OCI-LY1 (cell line): ENCODE measurements around the gene PTGER3.
A peak's percentile ranks its signal among the peaks of the same experiment; 100 is the strongest.

Source experiments
- H2AFZ ChIP-seq: fragments of 200-600 bp; sonication (generic), shearing (Covaris generic); 2 replicates; pipeline ENCODE4 v1.6.0; 2014; ENCODE audit warnings: antibody characterized with exemption, mild to moderate bottlenecking, low read length
- H3F3A ChIP-seq: fragments of 200-600 bp; sonication (generic), shearing (Covaris generic); 2 replicates; pipeline ENCODE4 v1.6.0; 2014; ENCODE audit warnings: mild to moderate bottlenecking, antibody characterized with exemption, low read length, moderate library complexity; ENCODE audit not compliant: insufficient read depth
- H3K27ac ChIP-seq: fragments of 200-600 bp; sonication (generic); 2 replicates; pipeline ENCODE4 v1.5.1; 2014; ENCODE audit warnings: low read length, mixed run types, mild to moderate bottlenecking, low read depth; ENCODE audit not compliant: poor library complexity, severe bottlenecking
- H3K27me3 ChIP-seq: fragments of 200-600 bp; sonication (generic); 2 replicates; pipeline ENCODE4 v1.6.0; 2014; ENCODE audit warnings: antibody characterized with exemption, mild to moderate bottlenecking, low read length, moderate library complexity; ENCODE audit not compliant: insufficient read depth
- H3K36me3 ChIP-seq: fragments of 200-600 bp; sonication (generic); 2 replicates; pipeline ENCODE4 v1.6.1; 2014; ENCODE audit warnings: mild to moderate bottlenecking, antibody characterized with exemption, low read length, moderate library complexity, mixed read lengths; ENCODE audit not compliant: insufficient read depth
- H3K4me1 ChIP-seq: fragments of 200-600 bp; sonication (generic); 2 replicates; pipeline ENCODE4 v1.5.1; 2014; ENCODE audit warnings: mild to moderate bottlenecking, low read length, moderate library complexity; ENCODE audit not compliant: insufficient read depth, severe bottlenecking
- H3K4me2 ChIP-seq: fragments of 200-600 bp; sonication (generic), shearing (Covaris generic); 2 replicates; pipeline ENCODE4 v1.6.1; 2014; ENCODE audit warnings: low read length
- H3K4me3 ChIP-seq: fragments of 200-600 bp; sonication (generic); 2 replicates; pipeline ENCODE4 v1.5.1; 2014; ENCODE audit warnings: low read length, low read depth, mild to moderate bottlenecking, mixed read lengths; ENCODE audit not compliant: poor library complexity, severe bottlenecking
- H3K79me2 ChIP-seq: fragments of 200-600 bp; shearing (Covaris generic); 2 replicates; pipeline ENCODE4 v1.6.1; 2016; ENCODE audit warnings: mixed run types, low read length, mixed read lengths; ENCODE audit not compliant: insufficient read depth
- H3K9ac ChIP-seq: fragments of 200-600 bp; sonication (generic), shearing (Covaris generic); 2 replicates; pipeline ENCODE4 v1.6.1; 2014; ENCODE audit warnings: mild to moderate bottlenecking, low read length, mixed read lengths
- H3K9me2 ChIP-seq: fragments of 200-600 bp; sonication (generic), shearing (Covaris generic); 2 replicates; pipeline ENCODE4 v1.6.1; 2014; ENCODE audit warnings: low read depth, mild to moderate bottlenecking, low read length, mixed read lengths
- H3K9me3 ChIP-seq: fragments of 200-600 bp; shearing (Covaris generic); 2 replicates; pipeline ENCODE4 v1.6.1; 2014; ENCODE audit warnings: low read length, mixed read lengths
- H4K20me1 ChIP-seq: fragments of 200-600 bp; sonication (generic), shearing (Covaris generic); 2 replicates; pipeline ENCODE4 v1.6.0; 2016; ENCODE audit warnings: mild to moderate bottlenecking, low read length; ENCODE audit not compliant: insufficient read depth
- EZH2 ChIP-seq: fragments of 200-600 bp; sonication (generic), shearing (Covaris generic); IDR thresholded peaks from 2 replicates; pipeline ENCODE4 v1.8.0; 2017; ENCODE audit warnings: borderline replicate concordance, mixed run types, mild to moderate bottlenecking, antibody characterized with exemption, low read length, moderate library complexity, mixed read lengths
- TF ChIP-seq, protein P1 (sequence below): fragments of 200-600 bp; sonication (generic), shearing (Covaris generic); IDR thresholded peaks from 2 replicates; pipeline ENCODE4 v1.5.1; 2017; ENCODE audit warnings: mild to moderate bottlenecking, antibody characterized with exemption, low read length, moderate library complexity, mixed read lengths

Gene PTGER3

DNA sequence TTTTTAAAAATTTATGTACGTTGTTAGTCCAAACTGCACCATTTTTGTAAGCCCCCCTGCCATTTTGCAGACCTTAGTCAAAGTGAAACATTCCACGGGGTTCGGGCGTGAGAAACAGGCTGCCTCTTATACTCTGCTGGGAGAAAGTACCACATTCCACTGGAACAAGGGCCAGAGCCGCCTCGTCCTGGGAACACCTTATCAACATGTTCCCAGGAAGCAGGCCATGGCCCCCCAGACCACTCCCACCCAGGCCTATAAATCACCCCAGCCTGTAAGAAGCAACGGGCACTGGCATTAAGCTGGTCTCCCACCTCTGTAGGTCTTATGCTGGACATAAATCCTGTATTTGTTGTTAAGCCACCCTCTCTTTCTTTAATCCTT is 34.1 kb upstream of the PTGER3 start:
- Histone ChIP-seq H3K4me1 (peaks cover 23% of the 10 kb centered on the region), H3K79me2 (peaks cover 34% of the 10 kb centered on the region), H2AFZ (peak overlapping the region; percentile 76; the same call in 1 of the 2 replicates), H3K9me3 (no peaks in the 10 kb centered on the region), H3K9ac (peak overlapping the region; percentile 36; the same call in 1 of the 2 replicates), H3K27ac (no peak overlapping the region), H3K9me2 (no peaks in the 10 kb centered on the region), H3K36me3 (peaks cover 25% of the 10 kb centered on the region), H4K20me1 (0 out of 2 replicates have a peak, but pooled peaks cover 6% of the 10 kb centered on the region), H3K4me2 (peak overlapping the region; percentile 90), H3F3A (no peaks in the 10 kb centered on the region), H3K27me3 (no peaks in the 10 kb centered on the region), H3K4me3 (peak overlapping the region; percentile 98)
- no peak for TF ChIP-seq EZH2
- TF ChIP-seq, protein P1, sequence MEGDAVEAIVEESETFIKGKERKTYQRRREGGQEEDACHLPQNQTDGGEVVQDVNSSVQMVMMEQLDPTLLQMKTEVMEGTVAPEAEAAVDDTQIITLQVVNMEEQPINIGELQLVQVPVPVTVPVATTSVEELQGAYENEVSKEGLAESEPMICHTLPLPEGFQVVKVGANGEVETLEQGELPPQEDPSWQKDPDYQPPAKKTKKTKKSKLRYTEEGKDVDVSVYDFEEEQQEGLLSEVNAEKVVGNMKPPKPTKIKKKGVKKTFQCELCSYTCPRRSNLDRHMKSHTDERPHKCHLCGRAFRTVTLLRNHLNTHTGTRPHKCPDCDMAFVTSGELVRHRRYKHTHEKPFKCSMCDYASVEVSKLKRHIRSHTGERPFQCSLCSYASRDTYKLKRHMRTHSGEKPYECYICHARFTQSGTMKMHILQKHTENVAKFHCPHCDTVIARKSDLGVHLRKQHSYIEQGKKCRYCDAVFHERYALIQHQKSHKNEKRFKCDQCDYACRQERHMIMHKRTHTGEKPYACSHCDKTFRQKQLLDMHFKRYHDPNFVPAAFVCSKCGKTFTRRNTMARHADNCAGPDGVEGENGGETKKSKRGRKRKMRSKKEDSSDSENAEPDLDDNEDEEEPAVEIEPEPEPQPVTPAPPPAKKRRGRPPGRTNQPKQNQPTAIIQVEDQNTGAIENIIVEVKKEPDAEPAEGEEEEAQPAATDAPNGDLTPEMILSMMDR = no peak

DNA sequence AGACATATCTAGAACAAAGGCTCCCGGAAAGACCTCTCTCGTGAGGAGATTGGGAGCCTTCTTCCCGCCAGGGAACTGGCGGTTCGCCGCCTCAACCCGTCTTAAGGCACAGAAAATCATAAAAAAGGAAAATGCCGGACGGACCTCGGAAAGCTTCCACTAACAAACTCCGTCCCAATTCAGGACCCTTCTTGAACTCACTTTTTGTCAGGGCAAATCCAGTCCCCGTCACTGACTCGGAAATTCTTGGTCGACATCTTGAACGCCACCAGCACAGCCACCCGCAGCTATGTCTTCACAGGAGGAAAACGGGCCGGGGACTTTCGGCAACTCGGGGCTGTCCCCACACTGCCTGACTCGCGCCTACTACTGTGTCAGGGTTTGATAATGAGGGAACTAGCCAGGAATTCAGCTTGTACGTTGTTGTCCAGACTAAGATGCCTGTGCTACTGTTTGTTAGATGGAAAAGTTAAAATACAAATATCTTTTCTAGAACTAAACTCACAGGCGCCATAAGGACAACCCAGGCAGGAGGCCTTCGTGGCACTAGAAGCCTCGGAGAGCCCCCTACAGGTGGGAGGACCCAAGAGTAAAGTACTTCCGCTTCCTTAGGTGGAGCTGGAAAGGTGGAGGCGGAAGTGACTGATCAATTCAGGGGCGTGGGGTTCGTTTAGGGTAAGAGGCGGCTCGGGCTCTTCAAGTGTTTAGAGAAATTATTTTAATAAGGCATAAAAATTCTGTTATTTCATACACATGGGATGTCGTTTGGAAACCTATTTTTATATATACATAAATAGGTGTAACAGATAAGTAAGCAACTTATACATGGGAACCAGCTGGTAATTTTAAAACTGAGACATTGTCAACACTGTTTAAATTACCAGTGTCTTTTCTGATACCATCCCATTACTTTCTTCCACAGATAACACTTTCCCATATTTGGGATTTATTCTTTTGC is 33.4 kb upstream of the PTGER3 start, which contains the start of gene ZRANB2:
TSS of gene ZRANB2 (minus strand) at position 297 of the 958 bp plus-strand sequence. CDS start at position 257, 40 bp downstream.
- Histone ChIP-seq H3K27ac (peak within 1 kb of the TSS; percentile 89), H3K4me2 (peak within 1 kb of the TSS; percentile 90), H3K4me3 (peak within 1 kb of the TSS; percentile 98), H3K9me3 (no peaks in the 10 kb centered on the region), H3K9me2 (no peaks in the 10 kb centered on the region), H3K4me1 (peaks cover 23% of the 10 kb centered on the region), H2AFZ (peak within 1 kb of the TSS; percentile 76; the same call in 1 of the 2 replicates), H3F3A (no peaks in the 10 kb centered on the region), H3K9ac (peak within 1 kb of the TSS; percentile 99), H3K27me3 (no peaks in the 10 kb centered on the region), H3K36me3 (peaks cover 32% of the 10 kb centered on the region), H3K79me2 (peaks cover 34% of the 10 kb centered on the region), H4K20me1 (0 out of 2 replicates have a peak, but pooled peaks cover 6% of the 10 kb centered on the region)
- TF ChIP-seq EZH2 = no peak
- TF ChIP-seq, protein P1 = peak; percentile 73

DNA sequence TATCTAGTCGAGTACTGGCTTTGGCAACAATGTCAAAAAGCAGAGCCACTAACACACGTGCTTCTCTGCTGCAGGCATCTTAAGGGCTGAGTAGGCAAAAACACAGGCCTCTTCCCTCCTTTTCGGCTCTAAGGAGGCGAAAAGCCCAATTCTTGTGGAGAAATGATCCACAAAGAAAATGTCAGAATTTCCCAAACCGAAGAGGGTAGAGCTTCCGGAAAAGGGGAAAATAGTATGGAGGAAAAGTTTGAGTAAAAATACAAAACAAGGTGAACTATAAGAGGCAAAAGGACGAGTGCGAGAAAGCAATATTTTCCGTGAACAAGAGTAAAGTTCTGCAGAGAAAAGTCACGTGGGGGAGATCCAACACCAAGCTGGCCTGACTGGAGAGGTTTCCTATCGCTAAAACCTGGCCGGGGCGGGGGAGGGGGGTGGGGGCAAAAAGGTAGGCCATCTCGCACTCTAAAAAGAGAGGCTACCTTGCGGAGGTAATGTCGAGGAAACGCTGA is 32.7 kb upstream of the PTGER3 start:
- H3K9ac ChIP-seq = peak overlapping the region; percentile 99
- H3K9me3 ChIP-seq = no peaks in the 10 kb centered on the region
- peaks cover 23% of the 10 kb centered on the region for H3K4me1 ChIP-seq
- H3K4me2 ChIP-seq = peak overlapping the region; percentile 90
- peak overlapping the region; percentile 89 for H3K27ac ChIP-seq
- H2AFZ ChIP-seq = no peak overlapping the region
- H3K27me3 ChIP-seq = no peaks in the 10 kb centered on the region
- 0 out of 2 replicates have a peak, but pooled peaks cover 6% of the 10 kb centered on the region for H4K20me1 ChIP-seq
- peaks cover 39% of the 10 kb centered on the region for H3K36me3 ChIP-seq
- no peaks in the 10 kb centered on the region for H3K9me2 ChIP-seq
- H3K79me2 ChIP-seq = peaks cover 34% of the 10 kb centered on the region
- peak overlapping the region; percentile 98 for H3K4me3 ChIP-seq
- H3F3A ChIP-seq = no peaks in the 10 kb centered on the region
- TF ChIP-seq, protein P1 = no peak
- TF ChIP-seq EZH2 = no peak
